CD14-positive monocyte (primary cell): ENCODE measurements around the gene SH3RF1. TPM values are rescaled to one million over a fixed set of nuclear protein-coding genes. Genes with fewer than 3 reads are reported as not detected.

ENCODE experiments used
- DNase-seq, 3 donors: peaks; one replicate each; pipeline ENCODE4 v3.0.0-alpha.2; 2011 to 2022
- H2AFZ ChIP-seq: 2 replicates; pipeline ENCODE4 v1.6.0; 2012; ENCODE audit warnings: mild to moderate bottlenecking, low read depth, low read length, inconsistent platforms; ENCODE audit not compliant: insufficient read depth, poor library complexity, severe bottlenecking
- H3K27ac ChIP-seq, 2 donors: 1 replicate in 1 of 2; 2 replicates in 1 of 2; pipeline ENCODE4 v1.5.1; 2012 to 2013; ENCODE audit warnings: low read length in 2 of 2, control low read depth in 1 of 2, inconsistent platforms in 1 of 2, low read depth in 1 of 2, mild to moderate bottlenecking in 1 of 2
- H3K27me3 ChIP-seq, 2 donors: one replicate each; pipeline versions ENCODE4 v1.6.0 to v1.6.1; 2011 to 2013; ENCODE audit warnings: low read length in 2 of 2; ENCODE audit not compliant: control insufficient read depth in 2 of 2, insufficient read depth in 2 of 2
- H3K36me3 ChIP-seq, 2 donors: replicated peaks in 1 of 2; 1 replicate in 1 of 2; 2 replicates in 1 of 2; pipeline versions ENCODE4 v1.5.1 to v1.6.1; 2012 to 2013; ENCODE audit warnings: low read length in 2 of 2, control low read depth in 1 of 2, inconsistent platforms in 1 of 2, mild to moderate bottlenecking in 1 of 2; ENCODE audit not compliant: insufficient read depth in 2 of 2, control insufficient read depth in 1 of 2
- H3K4me1 ChIP-seq, 2 donors: 1 replicate in 1 of 2; 2 replicates in 1 of 2; pipeline versions ENCODE4 v1.5.1 to v1.6.1; 2012 to 2013; ENCODE audit warnings: low read length in 2 of 2, control low read depth in 1 of 2, inconsistent platforms in 1 of 2, mild to moderate bottlenecking in 1 of 2, moderate library complexity in 1 of 2; ENCODE audit not compliant: insufficient read depth in 2 of 2, control insufficient read depth in 1 of 2
- H3K4me2 ChIP-seq: replicated peaks from 2 replicates; pipeline ENCODE3; 2012; ENCODE audit warnings: low read length, moderate library complexity, mild to moderate bottlenecking; ENCODE audit not compliant: poor library complexity, severe bottlenecking; ENCODE audit errors: extremely low read depth
- H3K4me3 ChIP-seq, 3 experiments: fragments of 200-600 bp in 1 of 3; sonication (generic) in 1 of 3; replicated peaks in 1 of 3; 1 replicate in 2 of 3; 2 replicates in 1 of 3; pipeline ENCODE4 v1.5.1; 2011 to 2013; ENCODE audit warnings: low read length in 3 of 3, mild to moderate bottlenecking in 3 of 3, control low read depth in 2 of 3, low read depth in 2 of 3, inconsistent platforms in 1 of 3, moderate library complexity in 1 of 3
- H3K79me2 ChIP-seq: 2 replicates; pipeline ENCODE4 v1.6.0; 2012; ENCODE audit warnings: mild to moderate bottlenecking, control low read depth, inconsistent platforms, low read length, moderate library complexity; ENCODE audit not compliant: insufficient read depth
- H3K9ac ChIP-seq: 2 replicates; pipeline ENCODE4 v1.6.0; 2017; ENCODE audit warnings: low read length, mild to moderate bottlenecking; ENCODE audit not compliant: insufficient read depth, poor library complexity, severe bottlenecking
- H3K9me3 ChIP-seq, 2 donors: replicated peaks in 1 of 2; 1 replicate in 1 of 2; 2 replicates in 1 of 2; pipeline versions ENCODE4 v1.5.1 to v1.6.1; 2012 to 2013; ENCODE audit warnings: low read length in 2 of 2, control low read depth in 1 of 2; ENCODE audit not compliant: control insufficient read depth in 1 of 2, insufficient read depth in 1 of 2
- H4K20me1 ChIP-seq: 2 replicates; pipeline ENCODE4 v1.6.0; 2012; ENCODE audit warnings: mild to moderate bottlenecking, low read length, control low read depth, moderate library complexity; ENCODE audit not compliant: insufficient read depth
- H3K27ac Mint-ChIP-seq, 7 donors: one replicate each; pipeline ENCODE4 v1.8.0; 2020; ENCODE audit warnings: mild to moderate bottlenecking in 7 of 7, mixed read lengths in 7 of 7, moderate library complexity in 6 of 7, inconsistent platforms in 2 of 7
- H3K27me3 Mint-ChIP-seq, 3 donors: one replicate each; pipeline ENCODE4 v1.8.0; 2021 to 2022; ENCODE audit warnings: low read depth in 3 of 3, mild to moderate bottlenecking in 3 of 3, mixed read lengths in 3 of 3, moderate library complexity in 3 of 3, inconsistent platforms in 1 of 3
- H3K36me3 Mint-ChIP-seq, 2 donors: one replicate each; pipeline ENCODE4 v1.8.0; 2020; ENCODE audit warnings: mixed read lengths in 2 of 2, inconsistent platforms in 1 of 2, mild to moderate bottlenecking in 1 of 2
- H3K4me1 Mint-ChIP-seq: one replicate; pipeline ENCODE4 v1.8.0; 2020; ENCODE audit warnings: mild to moderate bottlenecking, mixed read lengths
- H3K4me3 Mint-ChIP-seq, 2 donors: one replicate each; pipeline ENCODE4 v1.8.0; 2020; ENCODE audit warnings: mild to moderate bottlenecking in 2 of 2, mixed read lengths in 2 of 2, moderate library complexity in 1 of 2
- H3K9me3 Mint-ChIP-seq, 7 donors: one replicate each; pipeline ENCODE4 v1.8.0; 2020 to 2022; ENCODE audit warnings: mixed read lengths in 7 of 7, mild to moderate bottlenecking in 6 of 7, moderate library complexity in 6 of 7, inconsistent platforms in 2 of 7
- WGBS: methylation state at CpG from one replicate; pipeline ENCODE4 v1.1.5; 2013; ENCODE audit warnings: missing lambda C conversion rate; ENCODE audit not compliant: insufficient coverage; 5-methylcytosine and 5-hydroxymethylcytosine counted together
- intact Hi-C, 2 donors: fragments of 100-400 bp; cut with micrococcal nuclease; formaldehyde crosslinking; loops; one replicate each; pipeline versions ENCODE4 v1.15.0 to v1.15.1; 2023
- polyA plus RNA-seq, 3 donors: library from polyadenylated mRNA; depleted of rRNA in 1 of 3; unstranded in 2 of 3; stranded (reverse) in 1 of 3; fragments of 300-500 nt in 2 of 3; fragments of >200 nt in 1 of 3; fragmentation: Illumina TruSeq in 2 of 3; gene quantifications; 1 replicate in 2 of 3; 2 replicates in 1 of 3; pipeline ENCODE4 v1.2.3, GENCODE V29; 2012 to 2021
- TF ChIP-seq, protein P1 (sequence below): fragments of 200-600 bp; IDR thresholded peaks from one replicate; pipeline ENCODE4 v1.8.0; 2022; ENCODE audit warnings: antibody characterized with exemption, mild to moderate bottlenecking

SH3RF1 gene
- polyA plus RNA-seq, 3 donors: 3.1 to 4.7 (median 4.4) TPM

- TF ChIP-seq, protein P1, sequence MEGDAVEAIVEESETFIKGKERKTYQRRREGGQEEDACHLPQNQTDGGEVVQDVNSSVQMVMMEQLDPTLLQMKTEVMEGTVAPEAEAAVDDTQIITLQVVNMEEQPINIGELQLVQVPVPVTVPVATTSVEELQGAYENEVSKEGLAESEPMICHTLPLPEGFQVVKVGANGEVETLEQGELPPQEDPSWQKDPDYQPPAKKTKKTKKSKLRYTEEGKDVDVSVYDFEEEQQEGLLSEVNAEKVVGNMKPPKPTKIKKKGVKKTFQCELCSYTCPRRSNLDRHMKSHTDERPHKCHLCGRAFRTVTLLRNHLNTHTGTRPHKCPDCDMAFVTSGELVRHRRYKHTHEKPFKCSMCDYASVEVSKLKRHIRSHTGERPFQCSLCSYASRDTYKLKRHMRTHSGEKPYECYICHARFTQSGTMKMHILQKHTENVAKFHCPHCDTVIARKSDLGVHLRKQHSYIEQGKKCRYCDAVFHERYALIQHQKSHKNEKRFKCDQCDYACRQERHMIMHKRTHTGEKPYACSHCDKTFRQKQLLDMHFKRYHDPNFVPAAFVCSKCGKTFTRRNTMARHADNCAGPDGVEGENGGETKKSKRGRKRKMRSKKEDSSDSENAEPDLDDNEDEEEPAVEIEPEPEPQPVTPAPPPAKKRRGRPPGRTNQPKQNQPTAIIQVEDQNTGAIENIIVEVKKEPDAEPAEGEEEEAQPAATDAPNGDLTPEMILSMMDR: no peak
- Histone ChIP-seq H3K4me1 (peaks cover 28 to 32% of the 10 kb centered on the region in 2 donors), H2AFZ (no peak overlapping the region), H3K27me3 (no peaks in the 10 kb centered on the region), H3K4me2 (no peak overlapping the region), H3K79me2 (peaks cover 88% of the 10 kb centered on the region), H3K27ac (no peak overlapping the region), H4K20me1 (peaks cover 12% of the 10 kb centered on the region), H3K9ac (no peak overlapping the region), H3K9me3 (no peaks in the 10 kb centered on the region), H3K4me3 (no peak overlapping the region), H3K36me3 (peaks cover 0 to 5% of the 10 kb centered on the region in 2 donors)
- whole genome bisulfite sequencing: 60% methylated on average over 1 of the region's 4 CpGs
- Mint-ChIP-seq H3K4me1 (peaks cover 55% of the 10 kb centered on the region), H3K36me3 (peaks cover 13 to 21% of the 10 kb centered on the region in 2 donors), H3K4me3 (no peak overlapping the region), H3K27me3 (peaks cover under 1 to 2% (median 1%) of the 10 kb centered on the region in 3 donors), H3K9me3 (peaks cover 0 to 2% (median 0%) of the 10 kb centered on the region in 7 donors), H3K27ac (no peak overlapping the region)
- intact Hi-C loops: no loop called here
- DNase-seq: no peak
Observed at GRCh38 chr4:169266081-169266480, 4.7 kb downstream of the SH3RF1 start.

DNA sequence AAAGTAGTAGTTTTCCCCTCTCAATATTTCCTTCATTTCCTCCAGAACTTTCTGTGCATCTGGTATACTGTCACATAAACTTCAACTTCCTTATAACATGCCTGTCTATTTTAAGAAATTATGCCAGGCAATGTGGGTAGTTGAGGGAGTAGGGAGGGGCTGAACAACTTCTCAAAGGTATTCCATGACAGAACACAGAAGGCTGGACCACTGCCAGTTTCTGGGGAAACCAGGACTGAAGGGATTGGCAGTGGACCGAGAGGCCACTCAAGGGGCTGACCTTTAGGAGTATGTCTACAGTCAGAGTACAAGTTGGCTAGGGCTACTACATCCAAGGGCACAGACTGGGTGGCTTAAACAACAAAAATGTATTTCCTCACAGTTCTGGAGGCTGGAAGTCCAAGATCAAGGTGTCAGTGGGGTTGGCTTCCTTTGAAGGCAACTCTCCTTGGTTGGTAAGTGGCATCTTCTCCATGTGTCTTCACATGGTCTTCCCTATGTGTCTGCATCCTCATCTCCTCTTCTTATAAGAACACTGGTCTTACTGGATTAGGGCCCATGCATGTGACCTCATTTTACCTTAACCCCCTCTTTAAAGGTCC is 6.9 kb downstream of the SH3RF1 start:
- Histone ChIP-seq H3K27ac (peak overlapping the region in 1 of 2 donors; percentile 13), H4K20me1 (peaks cover 19% of the 10 kb centered on the region), H3K4me2 (no peak overlapping the region), H3K4me3 (no peak overlapping the region), H2AFZ (no peak overlapping the region), H3K36me3 (peaks cover 0 to 5% of the 10 kb centered on the region in 2 donors), H3K27me3 (no peaks in the 10 kb centered on the region), H3K79me2 (peaks cover 94% of the 10 kb centered on the region), H3K9me3 (no peaks in the 10 kb centered on the region), H3K9ac (no peak overlapping the region), H3K4me1 (peaks cover 19 to 20% of the 10 kb centered on the region in 2 donors)
- Mint-ChIP-seq H3K4me1 (peaks cover 58% of the 10 kb centered on the region), H3K4me3 (no peak overlapping the region), H3K36me3 (peaks cover 16 to 25% of the 10 kb centered on the region in 2 donors), H3K27me3 (peaks cover 0 to 3% (median 2%) of the 10 kb centered on the region in 3 donors), H3K27ac (peak overlapping the region in 3 of 7 donors; percentile 11 to 48 (median 26)), H3K9me3 (peaks cover 0 to 2% (median 0%) of the 10 kb centered on the region in 7 donors)
- DNase-seq: no peak
- intact Hi-C loops: no loop called here
- TF ChIP-seq, protein P1: no peak
- 100% methylated on average over 1 of the region's 1 CpG for WGBS
